Hematopoietic multipotent progenitor cell treated with erythropoietin and hydrocortisone succinate and interleukin-3 and kit ligand, for 4 days (in vitro differentiated cells): ENCODE data around the gene PCDH12.

Source experiments
- DNase-seq: peaks from one replicate; pipeline ENCODE4 v3.0.0-alpha.2; 2015

PCDH12 gene

DNA sequence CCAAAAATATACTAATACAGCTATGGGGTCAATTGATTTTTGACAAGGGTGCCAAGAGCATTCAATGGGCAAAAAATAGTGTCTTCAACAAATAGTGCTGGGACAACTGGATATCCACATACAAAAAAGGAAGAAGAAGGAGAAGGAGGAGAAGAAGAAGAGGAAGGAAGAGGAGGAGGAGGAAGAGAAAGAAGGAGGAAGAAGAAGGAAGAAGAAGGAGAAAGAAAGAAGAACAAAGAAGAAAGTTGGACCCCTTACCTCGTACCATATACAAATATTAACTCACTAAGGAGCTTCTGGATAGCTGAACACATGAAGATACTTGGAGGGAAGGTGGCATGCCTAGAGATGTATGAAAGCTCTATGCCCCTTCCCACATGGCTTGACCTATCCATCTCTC lies 51.5 kb downstream of the PCDH12 start:
- DNase-seq = no peak

DNA sequence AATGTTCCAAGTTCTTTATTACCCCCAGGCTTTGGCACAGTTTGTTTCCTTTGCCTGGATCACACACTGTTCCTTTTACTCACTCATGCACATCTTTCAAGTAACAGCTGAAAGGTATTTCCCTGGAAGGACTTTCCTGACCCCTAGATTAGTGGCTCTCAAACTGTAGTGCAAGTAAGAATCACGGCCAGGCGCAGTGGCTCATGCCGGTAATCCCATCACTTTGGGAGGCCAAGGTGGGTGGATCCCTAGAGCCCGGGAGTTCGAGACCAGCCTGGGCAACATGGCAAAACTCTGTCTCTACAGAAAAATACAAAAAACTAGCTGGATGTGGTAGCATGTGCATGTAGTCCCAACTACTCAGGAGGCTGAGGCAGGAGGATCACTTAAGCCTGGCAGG lies 53.5 kb downstream of the PCDH12 start:
- DNase-seq = no peak

DNA sequence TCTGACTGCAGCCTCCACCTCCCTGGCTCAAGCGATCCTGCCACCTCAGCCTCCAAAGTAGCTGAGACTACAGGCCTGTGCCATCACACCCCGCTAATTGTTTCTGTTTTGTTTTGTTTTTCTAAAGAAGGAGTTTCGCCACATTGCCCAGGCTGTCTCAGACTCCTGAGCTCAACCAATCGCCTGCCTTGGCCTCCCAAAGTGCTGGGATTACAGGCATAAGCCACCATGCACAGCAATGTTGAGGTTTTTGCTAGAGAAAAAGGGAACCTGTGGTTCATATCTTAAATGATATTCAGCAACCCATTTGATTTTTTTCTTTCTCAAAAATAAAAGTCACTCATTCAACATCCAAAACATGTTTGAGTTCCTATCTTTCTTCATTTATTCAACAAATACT lies 54.7 kb downstream of the PCDH12 start:
- peak; percentile 74 for DNase-seq

DNA sequence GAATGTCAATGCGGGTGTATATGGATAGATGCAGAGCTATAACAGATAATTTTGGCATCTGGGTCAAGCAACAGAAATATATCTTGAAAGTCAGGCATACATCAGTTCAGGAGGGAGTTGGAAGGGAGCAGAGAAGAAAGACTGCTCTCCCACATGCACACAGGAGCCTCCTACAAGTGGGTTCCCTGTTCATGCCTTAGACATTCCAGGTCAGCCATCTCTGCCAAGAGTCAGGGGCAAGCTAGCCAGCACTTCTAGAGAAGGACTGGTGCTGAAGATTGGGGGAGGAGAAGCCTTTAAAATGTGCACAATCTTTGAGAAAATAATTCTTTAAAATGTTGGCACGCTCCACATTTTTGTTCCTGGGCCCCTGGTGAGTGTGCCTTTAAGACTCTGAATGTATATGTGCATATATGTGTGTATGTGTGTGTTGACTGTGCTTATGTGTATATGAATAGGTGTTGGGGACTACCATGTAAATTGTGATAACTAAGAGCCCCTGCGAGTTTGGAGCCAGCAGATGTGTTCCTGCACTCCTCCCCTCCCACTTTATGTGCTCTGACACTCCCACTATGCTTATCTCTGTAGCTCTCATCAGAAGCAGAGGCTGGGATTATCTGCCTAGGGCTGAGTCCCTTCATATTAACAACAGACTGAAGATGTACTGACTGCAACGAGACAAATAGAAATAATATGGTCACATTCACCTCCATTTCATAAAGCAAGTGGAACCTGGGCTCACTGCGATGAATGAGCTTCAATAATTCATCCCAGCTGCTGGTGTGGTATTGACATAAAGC lies 55.8 kb downstream of the PCDH12 start:
- DNase-seq = no peak

DNA sequence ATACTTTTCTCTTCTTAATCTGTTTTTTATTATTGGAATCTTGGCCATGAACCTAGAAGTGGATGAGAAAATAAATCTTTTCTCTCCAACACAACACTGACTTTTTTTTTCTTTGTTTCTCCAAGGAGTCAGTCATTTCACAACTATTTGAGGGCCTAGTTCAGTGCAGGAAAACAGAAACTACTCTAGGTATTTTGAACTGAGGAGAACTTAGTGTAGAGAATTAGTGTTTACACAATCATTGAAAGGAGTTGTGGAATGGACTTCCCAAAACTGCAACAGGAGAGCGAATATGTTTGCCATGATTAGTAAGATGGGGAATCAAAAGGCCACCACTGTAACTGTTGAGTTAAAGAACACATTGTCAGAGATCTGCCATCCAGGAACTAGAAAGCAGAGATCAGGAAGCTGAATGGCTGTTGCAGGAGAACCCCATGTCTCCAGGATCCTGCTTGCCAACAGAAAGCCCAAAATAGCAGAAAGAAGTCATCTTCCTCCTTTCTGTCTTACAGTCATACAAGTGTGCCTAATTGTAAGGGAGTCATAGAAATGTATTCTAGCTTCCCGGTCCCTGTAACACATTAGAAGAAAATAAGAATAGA lies 59.5 kb downstream of the PCDH12 start:
- no peak for DNase-seq

DNA sequence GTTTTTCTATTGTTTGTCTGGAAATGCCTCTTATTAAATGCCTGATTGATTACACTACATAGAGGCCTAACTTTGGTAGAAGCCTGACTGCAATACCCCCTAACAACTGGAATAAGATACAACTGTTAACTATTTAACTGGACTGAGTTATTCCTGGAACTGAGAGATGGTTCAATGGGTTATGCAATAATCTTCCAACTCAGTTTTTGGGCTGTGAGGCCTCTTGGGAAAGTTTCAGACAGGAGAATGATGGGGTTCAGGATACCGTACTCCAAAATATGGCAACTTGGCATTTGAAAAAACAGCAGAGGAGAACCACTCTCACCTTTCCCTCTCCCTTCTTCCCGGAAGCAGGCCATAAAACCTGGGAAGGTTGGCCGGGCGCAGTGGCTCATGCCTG lies 60.6 kb downstream of the PCDH12 start:
- DNase-seq = no peak
